HEK293 (cell line): ENCODE measurements around the gene MAPK12.
A peak's percentile ranks its signal among the peaks of the same experiment; 100 is the strongest.

Source experiments
- FEZF1 ChIP-seq: fragments of 450-650 bp; formaldehyde crosslinking; IDR thresholded peaks from 2 replicates; pipeline ENCODE4 v1.5.1; 2016; ENCODE audit warnings: missing biosample characterization, missing genetic modification characterization
- GLI2 ChIP-seq: fragments of 450-650 bp; formaldehyde crosslinking; IDR thresholded peaks from 2 replicates; pipeline ENCODE4; 2017; ENCODE audit warnings: missing biosample characterization, missing genetic modification characterization, low read depth, borderline replicate concordance
- GLIS1 ChIP-seq: fragments of 450-650 bp; formaldehyde crosslinking; IDR thresholded peaks from 2 replicates; pipeline ENCODE4 v1.5.1; 2016; ENCODE audit warnings: missing biosample characterization, missing genetic modification characterization
- IKZF3 ChIP-seq: fragments of 450-650 bp; IDR thresholded peaks from 2 replicates; pipeline ENCODE4 v1.5.0; 2018; ENCODE audit warnings: missing biosample characterization, mild to moderate bottlenecking, missing genetic modification characterization, moderate library complexity
- KLF1 ChIP-seq: fragments of 450-650 bp; formaldehyde crosslinking; IDR thresholded peaks from 2 replicates; pipeline ENCODE4 v1.5.1; 2016; ENCODE audit warnings: missing biosample characterization, missing genetic modification characterization
- PRDM10 ChIP-seq: fragments of 450-650 bp; formaldehyde crosslinking; IDR thresholded peaks from 2 replicates; pipeline ENCODE4 v1.5.1; 2016; ENCODE audit warnings: missing biosample characterization, missing genetic modification characterization
- SETDB1 ChIP-seq: IDR thresholded peaks from one replicate; pipeline ENCODE4 v1.6.1; 2017; ENCODE audit warnings: mild to moderate bottlenecking, low read length, moderate library complexity, mixed read lengths; ENCODE audit not compliant: insufficient read length
- SP7 ChIP-seq: fragments of 450-650 bp; formaldehyde crosslinking; IDR thresholded peaks from 2 replicates; pipeline ENCODE4 v1.5.1; 2016; ENCODE audit warnings: missing biosample characterization, missing genetic modification characterization
- WT1 ChIP-seq: fragments of 450-650 bp; formaldehyde crosslinking; IDR thresholded peaks from 2 replicates; pipeline ENCODE4 v1.5.1; 2016; ENCODE audit warnings: missing biosample characterization, missing genetic modification characterization
- ZBTB48 ChIP-seq: fragments of 450-650 bp; formaldehyde crosslinking; IDR thresholded peaks from 2 replicates; pipeline ENCODE4 v1.5.1; 2016; ENCODE audit warnings: missing biosample characterization, missing genetic modification characterization
- ZBTB49 ChIP-seq: fragments of 450-650 bp; formaldehyde crosslinking; IDR thresholded peaks from 2 replicates; pipeline ENCODE4 v1.5.1; 2016; ENCODE audit warnings: missing biosample characterization, missing genetic modification characterization, low read depth
- ZBTB6 ChIP-seq: fragments of 450-650 bp; formaldehyde crosslinking; IDR thresholded peaks from 2 replicates; pipeline ENCODE4 v1.5.1; 2017; ENCODE audit warnings: missing biosample characterization, missing genetic modification characterization
- ZBTB8A ChIP-seq: fragments of 450-650 bp; formaldehyde crosslinking; IDR thresholded peaks from 2 replicates; pipeline ENCODE4 v1.5.1; 2016; ENCODE audit warnings: missing biosample characterization, missing genetic modification characterization
- ZEB2 ChIP-seq: fragments of 450-650 bp; formaldehyde crosslinking; IDR thresholded peaks from 2 replicates; pipeline ENCODE4 v1.5.1; 2016; ENCODE audit warnings: missing biosample characterization, missing genetic modification characterization
- ZFP37 ChIP-seq: fragments of 450-650 bp; formaldehyde crosslinking; IDR thresholded peaks from 2 replicates; pipeline ENCODE4 v1.5.1; 2016; ENCODE audit warnings: missing biosample characterization, missing genetic modification characterization
- ZNF114 ChIP-seq: fragments of 450-650 bp; formaldehyde crosslinking; IDR thresholded peaks from 2 replicates; pipeline ENCODE4 v1.5.0; 2017; ENCODE audit warnings: missing biosample characterization, missing genetic modification characterization
- ZNF155 ChIP-seq: fragments of 450-650 bp; formaldehyde crosslinking; IDR thresholded peaks from 2 replicates; pipeline ENCODE4 v1.5.1; 2016; ENCODE audit warnings: missing biosample characterization, missing genetic modification characterization
- ZNF157 ChIP-seq: fragments of 450-650 bp; formaldehyde crosslinking; IDR thresholded peaks from 2 replicates; pipeline ENCODE4 v1.5.1; 2016; ENCODE audit warnings: missing biosample characterization, missing genetic modification characterization
- ZNF2 ChIP-seq: fragments of 450-650 bp; formaldehyde crosslinking; IDR thresholded peaks from 2 replicates; pipeline ENCODE4 v1.5.1; 2016; ENCODE audit warnings: missing biosample characterization, missing genetic modification characterization
- ZNF214 ChIP-seq: fragments of 450-650 bp; formaldehyde crosslinking; IDR thresholded peaks from 2 replicates; pipeline ENCODE4 v1.5.1; 2017; ENCODE audit warnings: missing biosample characterization, mild to moderate bottlenecking, missing genetic modification characterization, borderline replicate concordance
- ZNF341 ChIP-seq: fragments of 450-650 bp; formaldehyde crosslinking; IDR thresholded peaks from 2 replicates; pipeline ENCODE4; 2016; ENCODE audit warnings: low read depth, missing biosample characterization, missing genetic modification characterization
- ZNF391 ChIP-seq: fragments of 450-650 bp; formaldehyde crosslinking; IDR thresholded peaks from 2 replicates; pipeline ENCODE4 v1.5.1; 2016; ENCODE audit warnings: low read depth, missing biosample characterization, missing genetic modification characterization, borderline replicate concordance
- ZNF560 ChIP-seq: fragments of 450-650 bp; formaldehyde crosslinking; IDR thresholded peaks from 2 replicates; pipeline ENCODE4 v1.5.1; 2017; ENCODE audit warnings: missing biosample characterization, missing genetic modification characterization, borderline replicate concordance
- ZNF596 ChIP-seq: fragments of 450-650 bp; IDR thresholded peaks from 2 replicates; pipeline ENCODE4 v1.5.0; 2018; ENCODE audit warnings: missing biosample characterization, mild to moderate bottlenecking, missing genetic modification characterization, moderate library complexity
- ZNF610 ChIP-seq: fragments of 450-650 bp; formaldehyde crosslinking; IDR thresholded peaks from 2 replicates; pipeline ENCODE4 v1.5.1; 2016; ENCODE audit warnings: missing biosample characterization, missing genetic modification characterization, borderline replicate concordance
- ZNF623 ChIP-seq: fragments of 450-650 bp; formaldehyde crosslinking; IDR thresholded peaks from 2 replicates; pipeline ENCODE4 v1.5.1; 2016; ENCODE audit warnings: missing biosample characterization, missing genetic modification characterization
- ZNF639 ChIP-seq: fragments of 450-650 bp; formaldehyde crosslinking; IDR thresholded peaks from 2 replicates; pipeline ENCODE4 v1.5.1; 2016; ENCODE audit warnings: missing biosample characterization, missing genetic modification characterization
- ZNF658 ChIP-seq: fragments of 450-650 bp; formaldehyde crosslinking; IDR thresholded peaks from 2 replicates; pipeline ENCODE4; 2016; ENCODE audit warnings: missing biosample characterization, missing genetic modification characterization
- ZNF670 ChIP-seq: fragments of 450-650 bp; formaldehyde crosslinking; IDR thresholded peaks from 2 replicates; pipeline ENCODE4 v1.5.1; 2016; ENCODE audit warnings: missing biosample characterization, missing genetic modification characterization, low read depth
- ZNF704 ChIP-seq: fragments of 450-650 bp; formaldehyde crosslinking; IDR thresholded peaks from 2 replicates; pipeline ENCODE4 v1.5.1; 2016; ENCODE audit warnings: missing biosample characterization, missing genetic modification characterization
- ZNF830 ChIP-seq: fragments of 450-650 bp; IDR thresholded peaks from 2 replicates; pipeline ENCODE4 v1.5.0; 2018; ENCODE audit warnings: missing biosample characterization, missing genetic modification characterization, low read depth, mild to moderate bottlenecking, moderate library complexity

The MAPK12 gene

GRCh38 chr22:50244420-50245213 lies 16.9 kb downstream of the MAPK12 start, which contains the start of gene TUBGCP6 (continued):
- TF ChIP-seq ZBTB49, result no peak
- no peak for TF ChIP-seq KLF1
- no peak for TF ChIP-seq ZNF341 (tag by site-specific recombination)
- TF ChIP-seq ZNF623 (tag by site-specific recombination), result no peak
- TF ChIP-seq ZNF157, result no peak
- TF ChIP-seq ZNF639 (tag by site-specific recombination), result peak; percentile 81
- 0 out of 2 replicates have a peak, but pooled peaks have one; percentile 20 for TF ChIP-seq WT1 (tag by site-specific recombination)
- TF ChIP-seq GLIS1 (tag by site-specific recombination), result peak; percentile 36
- TF ChIP-seq ZNF214, result no peak
- TF ChIP-seq ZBTB48 (tag by site-specific recombination), result peak; percentile 33; the same call in 1 of the 2 replicates
- no peak for TF ChIP-seq SETDB1
- TF ChIP-seq GLI2 (tag by site-specific recombination), result no peak
- TF ChIP-seq ZFP37 (tag by site-specific recombination), result peak; percentile 79; the same call in 1 of the 2 replicates
- TF ChIP-seq ZNF658, result no peak
- TF ChIP-seq ZNF114, result no peak
- TF ChIP-seq ZEB2 (tag by site-specific recombination), result peak; percentile 87
- TF ChIP-seq ZNF610 (tag by site-specific recombination), result peak; percentile 91
- TF ChIP-seq PRDM10 (tag by site-specific recombination), result peak; percentile 64
- 0 out of 2 replicates have a peak, but pooled peaks have one; percentile 13 for TF ChIP-seq ZBTB6 (tag by site-specific recombination)
- no peak for TF ChIP-seq ZNF670
- peak; percentile 71 for TF ChIP-seq SP7 (tag by site-specific recombination)
- TF ChIP-seq ZNF560 (tag by site-specific recombination), result no peak
- TF ChIP-seq ZNF596 (tag by site-specific recombination), result no peak
- peak; percentile 37; the same call in 1 of the 2 replicates for TF ChIP-seq ZBTB8A (tag by site-specific recombination)
- TF ChIP-seq ZNF704 (tag by site-specific recombination), result peak; percentile 92; the same call in 1 of the 2 replicates
- peak; percentile 86; the same call in 1 of the 2 replicates for TF ChIP-seq ZNF391 (tag by site-specific recombination)
- peak; percentile 75 for TF ChIP-seq ZNF2 (tag by site-specific recombination)
- no peak for TF ChIP-seq ZNF830 (tag by site-specific recombination)
- no peak for TF ChIP-seq FEZF1 (tag by site-specific recombination)
- TF ChIP-seq IKZF3, result no peak
- TF ChIP-seq ZNF155 (tag by site-specific recombination), result no peak
